ENCODE results near the gene SLC27A4. TPM values are rescaled to one million over a fixed set of nuclear protein-coding genes. Genes with fewer than 3 reads are reported as not detected.

SLC27A4 gene
- total and polyA plus RNA-seq, 2 of the 13 experiments (the other 11 are each of a cell fraction or from before 2014, with no cell fraction given), result 10.6 to 18.8 TPM

DNA sequence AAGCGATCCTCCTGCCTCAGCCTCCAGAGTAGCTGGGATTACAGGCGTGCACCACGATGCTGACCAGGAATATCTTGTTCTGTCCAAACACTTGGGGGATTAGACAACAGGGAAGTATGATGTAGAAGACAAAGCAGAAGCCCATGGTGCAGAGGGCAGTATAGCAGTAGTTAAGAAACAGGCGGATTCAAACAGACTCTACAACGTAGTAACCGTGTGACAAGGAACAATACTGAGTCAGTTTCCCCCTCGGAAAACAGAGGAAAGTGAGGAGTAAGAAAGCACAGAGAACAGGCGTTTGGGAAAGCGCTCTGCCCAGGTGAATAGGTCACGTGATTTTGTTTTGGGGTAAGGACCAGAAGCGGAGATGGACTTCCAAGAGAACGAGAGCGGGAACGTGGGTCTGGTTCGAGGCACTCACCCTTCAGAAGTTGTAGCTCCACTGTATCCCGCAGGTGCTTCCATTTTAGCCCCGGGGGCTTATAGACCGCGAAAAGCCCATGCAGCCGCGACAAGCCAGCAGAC lies 18.4 kb upstream of the SLC27A4 start (continued):
- peak; percentile 94 for TF ChIP-seq RAD51 (IDR thresholded peaks at IDR 0.05; ENCODE audit: borderline replicate concordance)
- TF ChIP-seq USF2 (IDR thresholded peaks at IDR 0.05; ENCODE audit: low read depth, low read length), result peak; percentile 91
- peak; percentile 84; the same call in 1 of the 2 replicates for TF ChIP-seq USF2 (CRISPR knock-in tag; IDR thresholded peaks at IDR 0.05; ENCODE audit: borderline replicate concordance)
- peak; percentile 7; the same call in 1 of the 2 replicates for TF ChIP-seq TOPORS (CRISPR knock-in tag; IDR thresholded peaks at IDR 0.05)
- peak; percentile 38; the same call in 1 of the 2 replicates for TF ChIP-seq TFE3 (CRISPR knock-in tag; IDR thresholded peaks at IDR 0.05)
- TF ChIP-seq FOXO4 (CRISPR knock-in tag; conservative IDR thresholded peaks at IDR 0.05), result 0 out of 2 replicates have a peak, but pooled peaks have one; percentile 34
